ENCODE data around the gene SLC39A5.

The SLC39A5 gene

GRCh38 chr12:56202366-56202765, 27.5 kb upstream of the SLC39A5 start:
- Histone ChIP-seq H3K79me2 (ENCODE audit: insufficient read depth, low read depth) (no peaks in the 10 kb centered on the region), H3K9ac (no peak overlapping the region), H3K36me3 (ENCODE audit: insufficient read depth) (no peaks in the 10 kb centered on the region), H2AFZ (ENCODE audit: low read depth) (no peak overlapping the region), H3K27ac (no peak overlapping the region), H4K20me1 (ENCODE audit: insufficient read depth) (no peaks in the 10 kb centered on the region), H3K4me1 (ENCODE audit: low read depth, poor library complexity, severe bottlenecking) (peaks cover 5% of the 10 kb centered on the region), H3K27me3 (ENCODE audit: insufficient read depth, low read depth) (no peaks in the 10 kb centered on the region), H3K4me2 (no peak overlapping the region), H3K4me3 (IDR thresholded peaks at IDR 0.05; ENCODE audit: insufficient read depth, low read depth, low read length) (no peak overlapping the region)
- TF ChIP-seq, protein P1, sequence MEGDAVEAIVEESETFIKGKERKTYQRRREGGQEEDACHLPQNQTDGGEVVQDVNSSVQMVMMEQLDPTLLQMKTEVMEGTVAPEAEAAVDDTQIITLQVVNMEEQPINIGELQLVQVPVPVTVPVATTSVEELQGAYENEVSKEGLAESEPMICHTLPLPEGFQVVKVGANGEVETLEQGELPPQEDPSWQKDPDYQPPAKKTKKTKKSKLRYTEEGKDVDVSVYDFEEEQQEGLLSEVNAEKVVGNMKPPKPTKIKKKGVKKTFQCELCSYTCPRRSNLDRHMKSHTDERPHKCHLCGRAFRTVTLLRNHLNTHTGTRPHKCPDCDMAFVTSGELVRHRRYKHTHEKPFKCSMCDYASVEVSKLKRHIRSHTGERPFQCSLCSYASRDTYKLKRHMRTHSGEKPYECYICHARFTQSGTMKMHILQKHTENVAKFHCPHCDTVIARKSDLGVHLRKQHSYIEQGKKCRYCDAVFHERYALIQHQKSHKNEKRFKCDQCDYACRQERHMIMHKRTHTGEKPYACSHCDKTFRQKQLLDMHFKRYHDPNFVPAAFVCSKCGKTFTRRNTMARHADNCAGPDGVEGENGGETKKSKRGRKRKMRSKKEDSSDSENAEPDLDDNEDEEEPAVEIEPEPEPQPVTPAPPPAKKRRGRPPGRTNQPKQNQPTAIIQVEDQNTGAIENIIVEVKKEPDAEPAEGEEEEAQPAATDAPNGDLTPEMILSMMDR (conservative IDR thresholded peaks at IDR 0.05; ENCODE audit: low read depth, low read length) = no peak

DNA sequence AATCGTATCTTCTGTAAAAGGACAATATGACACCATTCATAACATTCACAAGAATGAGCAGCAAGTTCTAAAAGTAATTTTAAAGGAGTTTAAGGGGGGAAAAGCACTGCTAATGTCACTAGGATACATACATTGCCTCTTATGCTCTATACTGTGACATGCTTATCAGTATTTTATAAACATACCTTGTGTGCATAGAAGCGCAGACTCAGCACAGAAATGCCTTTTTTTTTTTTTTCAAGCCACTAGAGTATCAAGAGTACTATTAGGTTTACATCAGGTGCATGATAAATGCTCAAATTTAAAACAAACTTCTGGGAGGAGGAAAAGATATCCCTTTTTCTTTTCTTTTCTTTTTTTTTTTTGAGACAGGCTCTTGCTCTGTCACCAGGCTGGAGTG, 27.0 kb upstream of the SLC39A5 start:
- no peaks in the 10 kb centered on the region for H4K20me1 ChIP-seq (ENCODE audit: insufficient read depth)
- H3K4me3 ChIP-seq (IDR thresholded peaks at IDR 0.05; ENCODE audit: insufficient read depth, low read depth, low read length) = no peak overlapping the region
- no peak overlapping the region for H3K9ac ChIP-seq
- no peak overlapping the region for H3K4me2 ChIP-seq
- no peak overlapping the region for H2AFZ ChIP-seq (ENCODE audit: low read depth)
- no peaks in the 10 kb centered on the region for H3K36me3 ChIP-seq (ENCODE audit: insufficient read depth)
- H3K79me2 ChIP-seq (ENCODE audit: insufficient read depth, low read depth) = no peaks in the 10 kb centered on the region
- TF ChIP-seq, protein P1 (conservative IDR thresholded peaks at IDR 0.05; ENCODE audit: low read depth, low read length) = no peak
- peaks cover 5% of the 10 kb centered on the region for H3K4me1 ChIP-seq (ENCODE audit: low read depth, poor library complexity, severe bottlenecking)
- H3K27me3 ChIP-seq (ENCODE audit: insufficient read depth, low read depth) = no peaks in the 10 kb centered on the region
- H3K27ac ChIP-seq = no peak overlapping the region

DNA sequence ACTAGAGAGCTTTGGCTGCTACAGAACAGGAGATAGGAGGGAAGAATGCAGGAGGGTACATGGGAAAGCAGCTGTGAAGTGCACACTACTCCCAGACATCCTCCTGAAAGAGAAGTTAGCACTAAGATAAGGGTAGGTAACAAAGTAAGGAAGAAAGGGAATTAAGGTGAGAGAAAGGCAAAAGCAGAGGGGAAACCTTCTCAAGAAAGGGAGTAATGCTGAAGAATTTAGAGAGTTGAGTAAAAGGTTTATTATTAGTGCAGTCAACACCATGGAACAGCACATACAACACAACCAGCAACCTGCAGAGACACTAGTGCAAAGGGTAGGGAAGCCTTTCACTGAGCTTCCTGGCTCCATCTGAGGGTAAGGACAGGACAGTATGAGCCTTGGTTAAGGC, 25.6 kb upstream of the SLC39A5 start:
- Histone ChIP-seq H3K36me3 (ENCODE audit: insufficient read depth) (no peaks in the 10 kb centered on the region), H3K4me2 (no peak overlapping the region), H3K27ac (no peak overlapping the region), H3K79me2 (ENCODE audit: insufficient read depth, low read depth) (no peaks in the 10 kb centered on the region), H3K4me1 (ENCODE audit: low read depth, poor library complexity, severe bottlenecking) (peaks cover 5% of the 10 kb centered on the region), H2AFZ (ENCODE audit: low read depth) (no peak overlapping the region), H4K20me1 (ENCODE audit: insufficient read depth) (no peaks in the 10 kb centered on the region), H3K27me3 (ENCODE audit: insufficient read depth, low read depth) (no peaks in the 10 kb centered on the region), H3K9ac (no peak overlapping the region), H3K4me3 (IDR thresholded peaks at IDR 0.05; ENCODE audit: insufficient read depth, low read depth, low read length) (no peak overlapping the region)
- TF ChIP-seq, protein P1 (conservative IDR thresholded peaks at IDR 0.05; ENCODE audit: low read depth, low read length) = no peak

- Histone ChIP-seq H3K4me3 (IDR thresholded peaks at IDR 0.05; ENCODE audit: insufficient read depth, low read depth, low read length) (no peak overlapping the region), H3K9ac (no peak overlapping the region), H3K27ac (no peak overlapping the region), H3K79me2 (ENCODE audit: insufficient read depth, low read depth) (no peaks in the 10 kb centered on the region), H3K27me3 (ENCODE audit: insufficient read depth, low read depth) (no peaks in the 10 kb centered on the region), H3K4me1 (ENCODE audit: low read depth, poor library complexity, severe bottlenecking) (peaks cover 5% of the 10 kb centered on the region), H4K20me1 (ENCODE audit: insufficient read depth) (no peaks in the 10 kb centered on the region), H3K36me3 (ENCODE audit: insufficient read depth) (no peaks in the 10 kb centered on the region; the same call in 1 of the 2 replicates), H3K4me2 (no peak overlapping the region), H2AFZ (ENCODE audit: low read depth) (no peak overlapping the region)
- TF ChIP-seq, protein P1 (conservative IDR thresholded peaks at IDR 0.05; ENCODE audit: low read depth, low read length) = peak; percentile 39
Measured at GRCh38 chr12:56205445-56205844, 24.4 kb upstream of the SLC39A5 start.
